Hippocampal formation (tissue), 2 donors: Measurements from ENCODE around the gene ADCY6.
A peak's percentile ranks its signal among the peaks of the same experiment; 100 is the strongest.

Experiments used
- DNase-seq, 2 donors: peaks; one replicate each; lab custom pipeline; 2025; lab: John Stamatoyannopoulos, UW

Gene ADCY6

GRCh38 chr12:48815126-48816110, 26.5 kb upstream of the ADCY6 start:
- peak; percentile 50 to 61 for DNase-seq

GRCh38 chr12:48814262-48815125, 25.6 kb upstream of the ADCY6 start:
- DNase-seq: peak; percentile 11 to 39

- DNase-seq: no peak
Measured at GRCh38 chr12:48813465-48814261, 24.8 kb upstream of the ADCY6 start.

DNA sequence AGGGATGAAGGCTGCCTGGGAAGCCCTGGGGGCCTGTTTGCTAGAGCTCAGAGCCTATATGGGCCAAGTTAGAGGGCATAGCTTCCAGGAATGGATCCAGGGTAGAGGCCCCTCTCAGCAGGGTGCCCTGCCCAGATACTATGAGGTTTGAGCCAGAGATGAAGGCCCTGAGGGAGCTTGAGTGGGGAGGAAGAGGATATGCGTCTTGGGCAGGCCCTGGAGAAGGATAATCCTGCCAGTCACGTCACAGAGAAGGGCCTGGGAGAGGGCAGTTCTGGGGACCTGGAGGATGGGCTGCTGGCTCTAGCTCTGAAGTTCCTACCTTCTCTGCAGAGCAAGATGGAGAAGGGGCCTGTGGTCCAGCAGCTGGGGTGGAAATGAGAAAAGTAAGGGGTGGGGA, 23.5 kb upstream of the ADCY6 start:
- no peak for DNase-seq

DNA sequence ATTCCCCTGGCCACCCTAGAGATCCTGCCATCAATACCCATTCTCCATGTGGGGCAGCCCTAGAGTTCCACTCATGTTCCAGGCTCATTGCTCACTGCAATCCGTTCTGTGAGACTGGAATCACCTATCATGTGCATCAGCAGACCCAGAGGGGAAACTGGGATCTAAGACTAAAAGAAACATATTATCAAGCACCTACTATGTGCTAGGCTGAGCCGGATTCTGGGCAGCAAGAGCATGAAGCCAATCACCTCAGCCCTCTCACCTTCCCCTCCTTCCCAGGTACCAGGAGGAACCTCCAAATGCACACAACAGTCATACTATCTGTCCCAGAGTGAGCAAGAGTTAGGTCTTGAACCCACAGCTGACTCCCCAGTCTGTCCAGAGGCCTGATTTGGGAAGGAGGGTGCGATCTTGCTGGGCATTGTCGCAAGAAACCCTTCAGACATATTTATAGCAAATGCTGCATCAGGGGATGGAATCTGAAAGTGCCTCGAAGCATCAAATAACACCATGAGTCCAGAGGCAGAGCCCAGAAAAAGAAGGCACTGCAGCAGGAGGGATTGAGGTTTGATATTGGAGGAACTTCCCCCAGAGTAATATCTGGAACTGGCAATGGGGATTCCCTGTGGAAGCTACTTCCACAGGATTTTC, 22.7 kb upstream of the ADCY6 start:
- no peak for DNase-seq

- no peak for DNase-seq
Measured at GRCh38 chr12:48810903-48811431, 22.1 kb upstream of the ADCY6 start.

- no peak for DNase-seq
Measured at GRCh38 chr12:48807981-48808380, 19.1 kb upstream of the ADCY6 start.

GRCh38 chr12:48803675-48804074, 14.8 kb upstream of the ADCY6 start:
- DNase-seq: no peak

DNA sequence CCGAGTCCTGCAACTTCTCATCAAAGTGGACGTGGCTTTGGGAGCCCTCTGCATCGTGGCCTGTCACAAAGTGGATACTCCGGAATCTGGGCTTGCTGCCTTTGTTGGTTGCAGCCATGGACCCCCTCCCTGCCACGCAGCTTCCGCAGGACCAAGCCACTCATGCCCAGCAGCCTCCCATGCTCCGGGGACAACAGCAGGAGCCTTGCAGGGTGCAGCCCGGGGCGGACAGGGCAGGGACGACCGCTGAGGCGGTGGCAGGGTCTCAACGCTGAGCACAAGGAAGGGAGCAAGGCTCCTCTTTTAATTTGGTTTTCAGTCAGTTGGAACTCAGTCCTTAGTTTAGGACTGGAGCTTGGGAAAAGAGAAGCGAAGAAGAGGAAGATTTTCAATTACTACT, 12.1 kb upstream of the ADCY6 start:
- no peak for DNase-seq

- DNase-seq: no peak
Measured at GRCh38 chr12:48800457-48800856, 11.6 kb upstream of the ADCY6 start.

DNA sequence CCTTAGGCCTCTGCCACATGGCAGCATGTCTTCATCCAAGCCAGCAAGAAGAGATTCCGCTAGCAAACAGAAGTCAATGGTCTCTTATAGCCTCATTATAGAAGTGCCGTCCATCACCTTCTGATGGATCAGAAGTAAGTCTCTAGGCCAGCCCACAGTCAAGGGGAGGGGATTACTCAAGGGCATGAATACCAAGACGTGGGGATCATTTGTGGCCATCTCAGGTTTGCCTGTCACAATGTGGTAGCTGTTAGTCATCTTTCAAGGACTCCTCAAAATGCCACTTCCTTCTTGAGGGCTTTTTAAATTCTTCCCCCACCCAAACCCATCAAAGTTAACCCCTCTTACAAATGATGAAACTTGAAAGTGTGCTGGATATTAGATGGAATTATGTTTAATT, 8.1 kb upstream of the ADCY6 start:
- no peak for DNase-seq

GRCh38 chr12:48795550-48796455, 6.9 kb upstream of the ADCY6 start:
- DNase-seq: peak; percentile 55 to 60

DNA sequence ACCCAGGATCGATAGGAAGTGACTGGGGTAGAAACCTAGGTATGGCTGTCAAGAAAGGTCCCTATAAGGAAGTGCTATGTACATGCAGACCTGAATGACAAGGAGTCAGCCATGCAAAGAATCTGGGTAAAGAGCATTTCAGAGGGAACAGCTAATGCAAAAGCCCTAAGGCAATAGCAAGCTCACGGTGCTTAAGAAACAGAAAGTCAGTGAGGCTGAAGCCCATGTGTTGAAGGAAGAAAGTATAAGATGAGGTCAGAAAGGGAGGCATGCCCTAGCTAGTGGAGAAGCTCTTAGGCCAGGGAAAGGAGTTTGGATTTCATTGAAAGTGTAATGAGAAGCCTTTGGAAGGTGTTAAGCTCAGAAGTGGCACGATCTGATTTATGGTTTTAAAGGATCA, 6.0 kb upstream of the ADCY6 start:
- no peak for DNase-seq

DNA sequence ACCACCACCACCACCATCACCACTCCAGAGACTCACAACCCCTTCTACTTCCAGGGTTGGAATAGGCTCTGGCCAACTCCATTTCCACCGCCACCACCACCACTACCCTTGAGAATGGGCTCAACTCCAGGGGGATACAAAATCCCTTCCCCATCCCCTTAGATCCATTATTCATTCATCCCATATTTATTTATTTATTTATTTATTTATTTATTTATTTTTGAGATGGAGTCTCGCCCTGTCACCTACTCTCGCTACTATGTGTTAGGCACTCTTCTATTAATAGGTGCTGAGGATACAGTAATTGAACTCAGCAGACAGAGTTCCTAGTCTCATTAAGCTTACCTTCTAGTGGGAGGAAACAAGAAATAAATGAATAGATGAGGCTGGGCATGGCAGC, 4.8 kb upstream of the ADCY6 start:
- no peak for DNase-seq

DNA sequence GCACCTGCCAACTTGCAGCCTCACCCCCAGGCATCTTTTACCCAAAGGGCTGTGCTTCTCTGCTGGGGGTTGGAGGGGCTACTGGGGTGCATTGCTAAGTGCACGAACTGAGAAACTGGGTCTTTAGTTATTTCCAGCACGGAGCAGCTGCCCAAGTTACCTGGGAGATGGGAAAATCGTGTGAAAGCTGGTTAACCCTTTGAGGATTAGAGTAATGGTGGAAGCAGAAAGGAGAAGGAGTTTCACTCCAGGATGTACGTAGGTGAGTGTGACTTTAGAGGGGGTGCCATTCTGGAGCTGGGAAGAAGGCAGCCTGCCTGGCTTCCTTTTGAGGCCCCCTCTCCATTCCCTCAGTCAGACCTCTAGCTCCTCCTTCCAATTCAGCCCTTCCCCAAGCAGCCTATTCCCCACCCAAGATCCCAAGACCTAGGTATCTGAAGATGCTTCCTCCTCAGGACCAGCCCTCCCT, 1.0 kb upstream of the ADCY6 start:
- DNase-seq: no peak

GRCh38 chr12:48788524-48788853, 400 bp downstream of the ADCY6 start:
- DNase-seq: no peak

DNA sequence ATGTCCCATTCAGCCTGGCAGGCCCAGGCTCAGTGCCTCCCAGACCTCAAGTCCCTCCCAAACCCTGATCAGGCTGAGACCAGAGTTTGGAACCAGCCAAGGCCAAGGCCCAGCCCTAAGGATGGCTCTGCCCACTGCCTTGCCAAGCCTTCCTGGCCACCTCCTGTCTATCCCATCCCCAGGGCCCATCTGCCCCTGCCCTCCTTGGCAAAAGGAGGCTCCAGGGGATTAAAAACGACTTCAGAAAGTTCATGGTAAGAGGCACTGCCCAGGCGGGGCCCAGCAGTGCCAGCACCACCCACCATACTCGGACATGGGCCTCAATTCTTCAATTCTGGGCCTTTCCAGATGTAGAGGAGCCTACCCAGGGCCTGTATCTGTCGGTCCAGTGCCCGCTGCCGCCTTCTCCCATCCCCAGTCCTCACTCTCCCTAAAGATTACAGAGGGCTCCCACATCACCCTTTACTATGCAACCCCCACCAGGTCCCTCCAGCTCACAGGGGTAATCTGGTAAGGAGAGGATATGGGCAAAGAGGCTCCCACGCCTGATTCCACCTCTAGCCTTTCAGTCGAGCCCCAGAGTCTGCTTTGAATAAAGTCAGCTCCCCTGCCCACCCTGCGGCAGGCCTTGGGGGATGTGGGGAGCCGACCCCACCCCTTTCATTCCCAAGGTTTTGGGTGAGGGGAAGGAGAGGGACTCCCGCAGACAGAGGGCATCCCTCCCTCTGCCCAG, 932 bp downstream of the ADCY6 start:
- DNase-seq: no peak

DNA sequence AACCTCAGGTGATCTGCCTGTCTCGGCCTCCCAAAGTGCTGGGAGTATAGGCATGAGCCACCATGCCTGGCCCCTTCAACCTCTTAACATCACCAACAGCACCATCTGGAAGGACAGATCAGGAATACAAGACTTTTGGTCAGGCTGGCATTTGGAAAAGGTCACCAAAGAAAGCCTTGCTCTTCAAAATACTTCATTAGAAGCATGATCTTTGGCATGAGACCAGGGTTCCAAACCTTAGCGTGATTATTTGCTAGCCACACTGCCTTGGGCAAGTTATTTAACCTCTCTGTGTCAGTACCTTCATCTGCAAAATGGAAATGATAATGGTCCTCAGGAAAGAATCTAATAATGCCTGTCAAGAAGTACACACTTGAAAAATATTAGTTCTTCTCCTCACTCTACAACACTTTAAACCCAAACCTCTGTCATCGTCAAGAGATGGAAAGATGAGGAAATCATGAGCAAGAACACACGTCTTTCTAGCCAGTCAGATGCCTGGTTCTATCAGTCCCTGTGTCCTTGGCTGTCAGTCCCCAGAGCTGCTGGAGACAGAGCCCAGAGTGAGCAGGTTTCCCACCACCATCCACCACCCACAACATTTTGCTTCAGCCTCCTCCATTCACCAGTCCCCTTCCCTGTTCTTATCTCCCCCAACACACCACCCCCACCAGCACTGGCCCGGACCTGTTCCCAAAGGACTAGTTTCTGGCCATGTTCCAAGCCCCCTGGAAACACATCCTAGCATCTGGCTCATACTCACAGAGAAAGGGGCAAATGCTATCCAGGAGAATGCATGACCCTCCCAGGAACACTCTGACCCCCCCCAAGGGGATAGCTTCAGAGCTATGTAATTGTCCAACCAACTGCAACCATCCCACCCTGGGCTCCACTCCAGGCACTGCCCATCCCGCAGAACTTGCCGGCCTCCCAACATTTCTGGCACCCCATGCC, 2.0 kb downstream of the ADCY6 start:
- DNase-seq: no peak
